SJCRH30 (cell line): Measurements from ENCODE around the gene CCDC102B. TPM values are rescaled to one million over a fixed set of nuclear protein-coding genes. Genes with fewer than 3 reads are reported as not detected.
"Not testable (repeated sequence)": the region's sequence is repeated elsewhere in the genome, so short reads cannot be mapped to it uniquely, and the experiment has no call there.

Experiments used
- DNase-seq, 2 experiments: peaks; one replicate each; pipeline ENCODE4 v3.0.0-alpha.2; 2015 to 2020
- H3K27ac ChIP-seq: fragments of 250-450 bp; sonication (Bioruptor Pico); 2 replicates; pipeline ENCODE4 v1.5.1; 2020; ENCODE audit warnings: mild to moderate bottlenecking, moderate library complexity
- H3K27me3 ChIP-seq: fragments of 250-450 bp; sonication (Bioruptor Pico); 2 replicates; pipeline ENCODE4 v1.5.1; 2020; ENCODE audit warnings: mild to moderate bottlenecking, moderate library complexity
- H3K36me3 ChIP-seq: fragments of 250-450 bp; sonication (Bioruptor Pico); 2 replicates; pipeline ENCODE4 v1.5.1; 2020; ENCODE audit warnings: mild to moderate bottlenecking, moderate library complexity
- H3K4me1 ChIP-seq: fragments of 250-450 bp; sonication (Bioruptor Pico); 2 replicates; pipeline ENCODE4 v1.5.1; 2020; ENCODE audit warnings: mild to moderate bottlenecking, moderate library complexity
- H3K4me3 ChIP-seq: fragments of 250-450 bp; sonication (Bioruptor Pico); 2 replicates; pipeline ENCODE4 v1.5.1; 2020; ENCODE audit warnings: mild to moderate bottlenecking, moderate library complexity
- H3K9me3 ChIP-seq: fragments of 250-450 bp; sonication (Bioruptor Pico); replicated peaks from 2 replicates; pipeline ENCODE4 v1.5.1; 2020; ENCODE audit warnings: mild to moderate bottlenecking, moderate library complexity
- total RNA-seq: library from RNA; depleted of rRNA; stranded (reverse); fragments of >200 nt; shearing (Covaris generic); gene quantifications from 2 replicates; pipeline ENCODE4 v1.2.3, GENCODE V29; 2014; rRNA removed

The CCDC102B gene
- total RNA-seq, result 0.51 and 0.91 TPM in 2 replicates

DNA sequence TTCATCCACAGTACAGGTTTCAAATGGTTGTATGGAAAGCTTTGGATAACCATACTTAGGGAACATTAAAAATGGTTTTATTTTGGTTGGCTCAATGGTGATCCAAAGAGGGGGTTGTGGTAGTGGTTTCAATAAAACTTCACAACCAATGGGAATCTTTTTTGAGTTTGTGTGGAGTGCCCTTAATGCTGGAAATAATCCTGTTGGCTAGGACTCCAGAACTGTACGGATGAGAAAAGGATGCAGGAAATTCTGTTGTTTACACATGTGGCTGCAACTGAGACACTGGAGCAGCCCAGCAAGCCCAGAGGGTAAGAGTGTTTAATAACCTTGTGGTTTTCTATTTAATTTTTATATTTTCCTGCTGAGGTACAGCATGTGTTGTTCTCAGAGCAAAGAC is at the start of gene CCDC102B:
CCDC102B (plus strand) TSS at position 210 of the 400 bp plus-strand sequence. CDS start 38,684 bp downstream, outside the sequence.
- no peaks in the 10 kb centered on the region for H3K36me3 ChIP-seq
- no peaks in the 10 kb centered on the region for H3K9me3 ChIP-seq
- H3K27ac ChIP-seq, result no peak within 1 kb of the TSS
- DNase-seq, result peak; percentile 38 to 72
- 0 out of 2 replicates have a peak within 1 kb of the TSS, but pooled peaks have one; percentile 8 for H3K4me3 ChIP-seq
- H3K4me1 ChIP-seq, result peaks cover 8% of the 10 kb centered on the region; the same call in 1 of the 2 replicates
- H3K27me3 ChIP-seq, result no peaks in the 10 kb centered on the region

DNA sequence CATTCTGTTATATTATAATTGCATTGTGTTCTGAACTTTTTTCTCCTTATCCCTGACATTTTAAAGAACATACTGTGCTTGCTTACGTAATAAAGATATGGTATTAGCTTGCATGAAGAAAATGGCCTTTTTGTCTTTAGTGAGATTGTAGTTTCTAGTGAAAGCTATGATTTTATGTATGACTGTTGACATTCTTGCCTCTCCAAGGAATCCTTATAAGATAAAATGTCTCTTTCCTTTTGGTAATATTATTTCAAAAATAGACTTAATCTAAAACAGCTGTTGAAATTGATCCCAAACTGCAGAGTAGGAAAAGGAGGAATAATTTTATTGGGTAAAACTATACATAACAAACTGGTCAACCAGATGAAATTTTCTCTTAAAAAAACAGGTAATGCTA is 40.8 kb upstream of the CCDC102B start:
- DNase-seq, result no peak
- H3K27ac ChIP-seq, result no peak overlapping the region
- H3K36me3 ChIP-seq, result no peaks in the 10 kb centered on the region
- no peaks in the 10 kb centered on the region for H3K27me3 ChIP-seq
- H3K4me3 ChIP-seq, result no peak overlapping the region
- H3K4me1 ChIP-seq, result no peaks in the 10 kb centered on the region
- H3K9me3 ChIP-seq, result no peaks in the 10 kb centered on the region

DNA sequence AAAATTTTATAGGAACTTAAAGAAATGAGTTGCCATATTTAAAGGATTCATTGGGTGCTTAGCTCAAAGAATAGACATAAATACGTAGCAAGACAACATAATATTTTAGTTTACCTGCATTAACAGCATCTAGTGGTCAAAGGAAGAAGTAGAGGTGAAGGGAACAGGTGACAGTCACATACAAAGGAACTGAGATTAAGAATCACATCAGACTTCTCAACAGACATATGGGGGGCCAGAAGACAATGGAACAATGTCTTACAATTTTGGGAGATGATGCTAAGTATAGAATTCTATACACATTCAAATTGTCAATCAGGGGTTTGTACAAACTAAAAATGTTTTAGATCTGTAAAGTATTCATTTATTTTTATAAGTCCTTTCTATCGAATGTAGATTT is 38.6 kb upstream of the CCDC102B start:
- no peak overlapping the region for H3K27ac ChIP-seq
- no peak overlapping the region for H3K4me3 ChIP-seq
- no peaks in the 10 kb centered on the region for H3K27me3 ChIP-seq
- H3K4me1 ChIP-seq, result no peaks in the 10 kb centered on the region
- H3K9me3 ChIP-seq, result no peaks in the 10 kb centered on the region
- DNase-seq, result no peak
- no peaks in the 10 kb centered on the region for H3K36me3 ChIP-seq

DNA sequence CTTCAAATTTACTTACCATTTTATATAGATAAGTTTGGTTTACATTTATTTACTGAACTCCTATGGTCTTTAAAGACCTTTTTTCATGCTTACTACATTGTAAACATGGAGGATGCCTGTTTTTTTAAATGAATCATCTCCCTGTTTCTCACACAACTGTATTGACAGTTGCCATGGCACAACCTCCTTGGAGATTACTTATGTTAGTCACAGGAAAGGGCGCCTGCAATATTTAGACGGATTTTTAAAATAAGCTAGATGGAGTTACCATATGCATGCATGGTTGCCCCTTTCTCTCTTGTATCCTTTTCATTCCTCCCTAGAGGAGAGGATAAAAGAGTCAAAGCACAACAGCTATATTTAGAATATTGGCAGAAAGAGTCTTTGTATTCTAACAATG is 34.8 kb upstream of the CCDC102B start:
- DNase-seq, result no peak
- Histone ChIP-seq H3K9me3 (no peaks in the 10 kb centered on the region), H3K36me3 (no peaks in the 10 kb centered on the region), H3K27ac (no peak overlapping the region), H3K4me3 (no peak overlapping the region), H3K4me1 (no peaks in the 10 kb centered on the region), H3K27me3 (no peaks in the 10 kb centered on the region)

DNA sequence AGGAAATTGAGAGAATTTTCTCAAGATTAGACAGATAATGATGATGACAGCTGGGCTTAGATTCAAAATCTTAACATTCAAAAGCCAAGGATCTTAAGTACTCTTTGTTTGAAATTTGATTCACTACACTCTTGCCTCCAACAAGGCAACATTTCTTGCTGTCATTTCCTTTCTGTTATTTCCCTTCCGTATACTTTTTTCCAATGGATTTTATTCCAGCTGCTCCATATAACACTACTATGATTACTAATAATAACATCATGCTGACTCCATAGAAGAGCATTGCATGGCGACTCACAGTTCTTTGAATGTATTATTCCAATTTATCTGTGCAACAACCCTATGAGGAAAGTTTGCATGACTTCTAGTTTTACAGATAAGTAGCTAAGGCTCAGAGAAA is 33.9 kb upstream of the CCDC102B start:
- no peaks in the 10 kb centered on the region for H3K9me3 ChIP-seq
- DNase-seq, result no peak
- no peaks in the 10 kb centered on the region for H3K27me3 ChIP-seq
- H3K4me1 ChIP-seq, result no peaks in the 10 kb centered on the region
- no peak overlapping the region for H3K4me3 ChIP-seq
- H3K27ac ChIP-seq, result no peak overlapping the region
- no peaks in the 10 kb centered on the region for H3K36me3 ChIP-seq

DNA sequence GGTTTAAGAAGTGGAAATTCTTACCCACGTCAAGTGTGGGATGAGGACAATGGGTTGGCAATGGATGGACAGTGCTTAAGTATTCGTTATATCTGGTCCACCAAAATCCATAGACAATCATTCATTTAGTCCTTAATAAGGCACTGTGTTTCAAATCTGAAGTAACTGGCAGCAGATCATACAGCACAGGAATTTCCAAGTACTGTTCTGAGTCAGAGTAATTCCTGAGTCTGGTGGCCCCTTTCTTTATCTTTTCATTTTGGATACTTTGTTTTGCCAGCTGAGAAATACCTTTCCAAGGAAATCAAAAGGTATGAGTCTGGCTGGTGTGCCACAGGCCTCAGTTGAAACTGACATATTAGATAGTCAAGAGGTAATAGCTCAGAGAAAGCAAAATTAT is 31.4 kb upstream of the CCDC102B start:
- Histone ChIP-seq H3K4me3 (no peak overlapping the region), H3K27me3 (no peaks in the 10 kb centered on the region), H3K9me3 (no peaks in the 10 kb centered on the region), H3K36me3 (no peaks in the 10 kb centered on the region), H3K4me1 (no peaks in the 10 kb centered on the region), H3K27ac (no peak overlapping the region)
- no peak for DNase-seq

DNA sequence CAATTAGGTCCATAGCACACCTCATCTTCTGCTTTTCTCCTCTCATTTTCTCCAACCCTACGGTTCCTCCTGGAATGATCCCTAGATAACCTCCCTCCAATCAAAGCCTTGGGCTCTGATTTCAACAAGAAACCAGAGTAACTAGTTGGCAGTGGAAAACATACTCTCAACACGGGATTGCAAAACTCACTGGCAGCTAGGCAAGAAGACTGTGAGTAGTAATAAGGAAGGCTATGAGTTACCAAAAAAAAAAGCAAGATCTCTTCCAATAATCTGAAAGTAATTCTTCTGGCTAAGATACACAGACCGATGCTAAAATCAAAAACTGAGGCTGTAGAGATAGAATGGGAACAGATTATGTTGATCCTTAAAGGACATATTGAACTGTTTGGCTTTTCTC is 28.4 kb upstream of the CCDC102B start:
- Histone ChIP-seq H3K27ac (no peak overlapping the region), H3K4me1 (no peaks in the 10 kb centered on the region), H3K27me3 (no peaks in the 10 kb centered on the region), H3K4me3 (no peak overlapping the region), H3K9me3 (no peaks in the 10 kb centered on the region), H3K36me3 (no peaks in the 10 kb centered on the region)
- DNase-seq, result no peak

DNA sequence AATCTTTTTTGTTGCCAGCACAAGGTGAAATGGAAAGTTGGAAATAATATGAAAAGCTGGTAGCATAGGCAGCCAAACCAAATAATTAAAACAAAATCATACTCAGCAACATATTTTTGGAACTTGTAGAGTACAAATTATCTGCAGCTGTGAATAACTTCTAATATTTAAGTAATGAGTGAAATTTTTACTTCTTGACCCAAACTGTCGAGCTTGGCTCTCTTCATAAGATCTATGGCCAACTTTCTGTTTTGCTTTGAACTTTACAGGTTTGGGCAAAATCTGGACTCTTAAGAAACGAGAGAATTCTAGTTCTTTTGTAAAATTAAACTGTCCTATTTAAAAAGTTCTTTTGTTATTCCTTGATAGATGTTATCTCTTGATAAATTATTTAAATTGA is 25.6 kb upstream of the CCDC102B start:
- no peaks in the 10 kb centered on the region for H3K27me3 ChIP-seq
- DNase-seq, result no peak
- no peaks in the 10 kb centered on the region for H3K9me3 ChIP-seq
- no peaks in the 10 kb centered on the region for H3K4me1 ChIP-seq
- no peak overlapping the region for H3K4me3 ChIP-seq
- no peak overlapping the region for H3K27ac ChIP-seq
- no peaks in the 10 kb centered on the region for H3K36me3 ChIP-seq

DNA sequence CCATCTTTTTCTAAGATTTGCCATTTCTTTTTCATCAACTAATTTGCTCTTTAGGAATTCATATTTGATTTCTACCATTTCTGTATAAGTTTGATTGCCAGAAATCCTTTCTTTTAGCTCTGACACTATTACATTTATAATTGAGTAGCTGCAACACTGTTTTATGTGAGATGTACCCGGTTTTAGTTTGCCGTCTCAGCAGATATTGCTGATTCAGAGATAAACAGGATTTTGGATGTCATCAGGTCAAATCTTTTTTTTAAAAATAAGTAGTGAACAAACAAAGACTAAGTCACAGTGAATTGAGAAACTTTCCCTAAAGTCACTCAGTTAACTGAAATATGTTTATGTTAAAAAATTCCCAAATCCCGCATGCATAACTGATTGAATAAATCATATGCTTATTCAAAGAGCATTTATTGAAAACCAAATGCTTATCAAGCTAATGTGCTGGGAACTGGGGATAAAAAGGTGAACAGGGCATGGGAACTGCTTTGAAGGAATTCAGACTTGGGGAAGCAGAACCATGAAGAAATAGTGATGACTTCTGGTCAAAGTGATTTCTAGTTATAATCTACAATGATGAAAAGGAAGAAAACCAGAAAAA is 19.5 kb upstream of the CCDC102B start:
- H3K4me1 ChIP-seq, result no peaks in the 10 kb centered on the region
- H3K9me3 ChIP-seq, result no peaks in the 10 kb centered on the region
- no peak overlapping the region for H3K27ac ChIP-seq
- no peaks in the 10 kb centered on the region for H3K27me3 ChIP-seq
- H3K36me3 ChIP-seq, result no peaks in the 10 kb centered on the region
- no peak for DNase-seq
- H3K4me3 ChIP-seq, result no peak overlapping the region

DNA sequence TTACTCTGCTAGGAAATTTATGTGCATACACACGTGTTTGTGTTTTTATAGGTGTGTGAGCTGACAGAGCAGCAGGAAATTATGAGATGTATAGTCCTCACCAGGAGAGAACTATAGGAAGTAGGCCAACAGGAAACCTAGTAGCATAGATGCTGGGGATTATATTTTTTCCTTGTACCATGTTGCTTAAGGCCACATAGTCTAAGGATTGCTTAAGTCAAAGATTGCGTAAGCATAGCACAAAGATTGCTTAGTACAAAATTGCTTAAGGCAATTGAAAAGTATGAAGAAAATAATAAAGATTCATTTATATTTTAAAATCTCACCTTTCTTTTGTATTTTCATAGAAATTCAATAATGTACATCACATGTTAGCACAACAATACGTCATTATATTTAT is 18.7 kb upstream of the CCDC102B start:
- no peak for DNase-seq
- H3K4me1 ChIP-seq, result no peaks in the 10 kb centered on the region
- no peaks in the 10 kb centered on the region for H3K27me3 ChIP-seq
- H3K4me3 ChIP-seq, result no peak overlapping the region
- no peaks in the 10 kb centered on the region for H3K36me3 ChIP-seq
- H3K9me3 ChIP-seq, result no peaks in the 10 kb centered on the region
- H3K27ac ChIP-seq, result no peak overlapping the region

DNA sequence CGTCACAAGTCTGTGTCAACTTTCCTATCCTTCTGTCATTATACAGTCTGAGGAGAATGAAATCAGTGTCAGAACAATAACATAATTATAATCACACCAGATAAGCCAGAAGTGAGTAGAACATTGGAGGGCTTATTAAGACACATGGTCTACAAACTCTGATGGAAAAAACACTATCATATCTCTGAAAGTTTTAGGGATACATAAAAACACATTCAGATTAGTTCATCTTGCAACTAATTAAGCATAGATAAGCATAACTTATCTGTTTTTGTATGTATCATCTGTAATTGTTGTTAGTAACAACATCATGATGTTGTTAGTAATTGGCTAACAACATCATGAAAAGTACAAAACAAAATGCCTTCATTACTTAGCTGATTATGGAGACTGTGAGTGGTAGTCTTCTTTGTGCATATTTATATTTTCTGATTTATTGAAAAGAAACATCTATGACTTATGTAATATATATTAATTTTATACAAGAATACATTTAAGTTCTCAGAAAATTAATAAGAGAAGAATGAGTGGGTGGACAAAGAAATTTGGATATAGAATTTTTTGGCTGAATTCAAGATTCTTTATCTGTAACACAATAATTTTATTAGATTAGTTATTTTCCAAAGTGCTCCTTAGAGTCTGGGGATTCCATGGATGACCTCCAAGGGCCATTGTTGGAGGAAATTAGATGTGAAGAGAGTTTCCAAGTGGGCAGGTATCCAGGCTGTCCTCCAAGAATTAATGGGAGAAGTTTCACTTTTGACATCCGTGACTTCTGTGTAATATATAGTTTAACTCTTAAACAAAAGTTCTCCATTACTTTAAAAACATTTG is 16.9 kb upstream of the CCDC102B start:
- Histone ChIP-seq H3K27me3 (no peaks in the 10 kb centered on the region), H3K9me3 (no peaks in the 10 kb centered on the region), H3K36me3 (no peaks in the 10 kb centered on the region), H3K4me1 (no peaks in the 10 kb centered on the region), H3K27ac (no peak overlapping the region), H3K4me3 (no peak overlapping the region)
- DNase-seq, result no peak

DNA sequence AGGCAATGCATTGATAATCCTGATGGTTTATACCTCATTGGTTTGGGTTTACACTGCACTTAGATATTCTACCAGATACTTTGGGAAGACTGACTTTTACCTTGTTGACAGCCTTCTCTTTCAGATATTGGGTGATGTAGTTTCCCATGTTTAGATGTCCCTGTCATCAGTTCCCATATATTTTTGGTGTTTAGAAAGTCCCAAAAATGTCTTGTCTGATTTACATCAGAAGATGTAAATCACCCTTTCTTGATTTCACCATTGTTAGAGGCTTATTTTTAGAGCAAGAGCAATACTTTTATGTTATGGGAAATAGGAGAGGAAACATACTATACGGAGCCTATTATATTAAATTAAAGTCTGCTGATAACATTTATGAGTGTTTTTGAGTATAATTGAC is 14.4 kb upstream of the CCDC102B start:
- no peaks in the 10 kb centered on the region for H3K27me3 ChIP-seq
- no peaks in the 10 kb centered on the region for H3K36me3 ChIP-seq
- DNase-seq, result no peak
- H3K4me3 ChIP-seq, result no peak overlapping the region
- no peak overlapping the region for H3K27ac ChIP-seq
- H3K9me3 ChIP-seq, result no peaks in the 10 kb centered on the region
- no peaks in the 10 kb centered on the region for H3K4me1 ChIP-seq

DNA sequence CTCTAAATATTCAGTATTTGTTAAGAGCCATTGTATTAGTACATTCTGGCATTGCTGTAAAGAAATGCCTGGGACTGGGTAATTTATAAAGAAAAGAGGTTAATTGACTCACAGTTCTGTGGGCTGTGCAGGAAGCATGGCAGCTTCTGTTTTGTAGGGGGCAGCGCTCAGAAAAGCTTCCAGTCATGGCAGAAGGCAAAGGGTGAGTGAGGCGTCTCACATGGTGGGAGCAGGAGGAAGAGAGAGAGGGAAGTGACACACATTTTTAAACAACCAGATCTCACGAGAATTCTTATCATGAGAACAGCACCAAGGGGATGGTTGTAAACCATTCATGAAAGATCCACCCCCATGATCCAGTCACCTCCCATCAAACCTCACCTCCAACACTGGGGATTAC is 13.8 kb upstream of the CCDC102B start:
- Histone ChIP-seq H3K4me3 (no peak overlapping the region), H3K9me3 (no peaks in the 10 kb centered on the region), H3K36me3 (no peaks in the 10 kb centered on the region), H3K4me1 (no peaks in the 10 kb centered on the region), H3K27ac (no peak overlapping the region), H3K27me3 (no peaks in the 10 kb centered on the region)
- no peak for DNase-seq

DNA sequence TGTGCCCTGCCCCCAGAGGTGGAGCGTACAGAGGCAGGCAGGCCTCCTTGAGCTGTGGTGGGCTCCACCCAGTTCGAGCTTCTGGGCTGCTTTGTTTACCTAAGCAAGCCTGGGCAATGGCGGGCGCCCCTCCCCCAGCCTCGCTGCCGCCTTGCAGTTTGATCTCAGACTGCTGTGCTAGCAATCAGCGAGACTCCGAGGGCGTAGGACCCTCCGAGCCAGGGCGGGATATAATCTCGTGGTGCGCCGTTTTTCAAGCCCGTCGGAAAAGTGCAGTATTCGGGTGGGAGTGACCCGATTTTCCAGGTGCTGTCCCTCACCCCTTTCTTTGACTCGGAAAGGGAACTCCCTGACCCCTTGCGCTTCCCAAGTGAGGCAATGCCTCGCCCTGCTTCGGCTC is 7.6 kb upstream of the CCDC102B start:
- not testable (repeated sequence) for H3K36me3 ChIP-seq, H3K4me1 ChIP-seq, H3K27me3 ChIP-seq, DNase-seq, H3K4me3 ChIP-seq, H3K27ac ChIP-seq, H3K9me3 ChIP-seq

DNA sequence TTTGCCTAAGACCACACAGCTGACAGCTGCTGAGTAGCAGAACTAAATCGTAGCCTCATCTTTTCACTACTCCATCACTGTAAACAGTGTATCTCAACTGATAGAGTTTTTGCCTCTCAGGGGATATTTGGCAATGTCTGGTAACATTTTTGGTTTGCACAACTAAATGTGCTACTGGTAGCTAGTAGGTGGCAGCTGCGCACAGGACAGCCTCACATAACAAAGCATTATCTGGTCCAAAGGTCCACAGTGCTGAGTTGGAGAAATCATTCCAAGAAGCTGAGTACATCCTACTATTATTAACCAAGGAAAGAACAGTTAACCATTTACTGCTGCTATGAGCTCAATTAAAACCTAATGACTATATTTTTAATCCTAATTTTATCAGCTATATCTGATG is 6.1 kb upstream of the CCDC102B start:
- DNase-seq, result no peak
- H3K27ac ChIP-seq, result no peak overlapping the region

DNA sequence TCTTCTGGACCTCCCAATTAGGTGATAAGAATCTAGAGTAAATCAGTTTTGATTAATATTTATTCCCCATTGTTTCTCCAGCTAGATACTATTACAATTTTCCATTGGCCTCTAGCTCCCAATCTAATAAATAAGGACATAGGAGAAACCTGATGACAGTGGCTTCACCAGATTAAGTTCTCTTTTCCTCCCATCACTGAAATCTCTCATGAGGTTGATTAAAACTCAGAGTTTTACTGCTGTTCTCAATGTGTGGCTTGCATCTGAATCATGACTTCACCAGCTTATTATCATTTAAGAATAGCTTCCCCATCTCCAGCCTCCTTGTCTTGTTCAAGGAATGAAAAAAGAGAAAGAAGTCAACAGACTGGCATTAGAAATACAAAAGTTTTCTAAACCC is 3.9 kb upstream of the CCDC102B start:
- H3K9me3 ChIP-seq, result no peaks in the 10 kb centered on the region
- H3K27ac ChIP-seq, result no peak overlapping the region
- peaks cover 8% of the 10 kb centered on the region; the same call in 1 of the 2 replicates for H3K4me1 ChIP-seq
- no peaks in the 10 kb centered on the region for H3K36me3 ChIP-seq
- no peaks in the 10 kb centered on the region for H3K27me3 ChIP-seq
- DNase-seq, result no peak
- H3K4me3 ChIP-seq, result no peak overlapping the region

More for the DNA sequence above, 6.1 kb upstream of the CCDC102B start:
- Histone ChIP-seq H3K4me1 (no peaks in the 10 kb centered on the region), H3K27me3 (no peaks in the 10 kb centered on the region), H3K36me3 (no peaks in the 10 kb centered on the region), H3K4me3 (no peak overlapping the region), H3K9me3 (no peaks in the 10 kb centered on the region)
